ENCODE data around the gene CD226.
"Not testable (repeated sequence)": the region's sequence is repeated elsewhere in the genome, so short reads cannot be mapped to it uniquely, and the experiment has no call there.

CD226 gene

GRCh38 chr18:69899154-69899923 is 48.3 kb downstream of the CD226 start:
- not testable (repeated sequence) for DNase-seq

DNA sequence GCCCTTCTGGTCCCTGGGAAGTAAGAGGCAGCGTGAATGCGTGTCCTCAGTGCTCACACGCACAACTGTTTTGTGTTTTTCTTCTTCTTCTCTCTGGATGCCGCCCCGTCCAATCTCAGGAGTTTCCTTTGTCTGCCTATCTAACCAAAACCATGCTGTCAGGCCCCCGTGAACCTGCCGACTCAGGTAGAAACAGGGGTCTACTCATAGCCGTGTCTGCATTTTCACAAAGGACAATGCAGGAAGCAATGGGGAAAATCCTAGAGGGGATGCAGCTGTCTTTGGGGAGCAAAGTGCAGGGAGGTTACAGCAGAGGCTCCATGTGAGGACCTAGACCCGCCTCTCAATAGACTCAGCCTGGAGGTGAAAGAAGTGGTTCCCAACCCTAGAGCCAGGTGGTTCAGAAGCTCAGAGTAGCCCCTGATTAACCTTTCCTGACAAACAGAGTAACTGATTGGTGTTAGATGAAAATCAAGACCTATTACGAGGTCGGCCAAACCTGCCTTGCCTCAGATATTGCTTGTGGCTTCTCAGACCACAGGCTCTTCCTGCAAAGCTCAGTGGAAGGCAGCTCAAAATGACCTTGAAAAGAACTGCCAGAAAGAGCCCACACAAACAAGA is 49.3 kb downstream of the CD226 start:
- no peak for DNase-seq

DNA sequence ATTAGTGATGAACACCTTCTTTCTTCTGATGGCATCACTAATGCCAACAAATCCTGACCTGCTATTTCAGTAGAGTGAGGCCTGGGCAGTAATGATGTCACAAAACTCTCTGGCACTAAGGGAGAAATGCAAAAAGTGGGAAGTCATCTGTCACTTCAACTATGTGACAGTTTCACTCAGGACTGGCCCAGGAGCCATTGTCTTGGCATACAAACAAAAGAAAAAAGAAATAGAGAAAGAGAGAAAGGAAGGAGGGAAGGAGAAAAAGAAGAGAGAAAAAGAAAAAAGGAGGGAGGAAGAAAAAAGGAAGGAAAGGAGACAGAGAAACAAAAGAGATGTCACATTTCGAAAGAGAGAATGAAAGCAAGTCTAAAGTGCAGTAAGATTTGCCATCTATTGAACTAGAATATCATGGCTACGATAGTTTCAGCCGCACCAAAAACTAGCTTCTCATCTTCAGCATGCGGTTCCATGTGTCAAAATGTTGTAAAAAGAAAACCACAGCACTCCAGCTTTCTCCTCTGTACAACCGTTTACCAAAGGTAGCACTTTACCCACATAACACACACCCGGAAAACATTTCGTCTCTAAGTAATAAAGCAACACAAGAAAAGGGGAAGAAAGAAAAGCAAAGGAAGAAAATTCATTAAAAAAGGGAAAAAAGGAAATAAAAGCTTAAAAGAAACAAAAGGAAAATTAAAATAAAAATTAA is 50.1 kb downstream of the CD226 start:
- no peak for DNase-seq

DNA sequence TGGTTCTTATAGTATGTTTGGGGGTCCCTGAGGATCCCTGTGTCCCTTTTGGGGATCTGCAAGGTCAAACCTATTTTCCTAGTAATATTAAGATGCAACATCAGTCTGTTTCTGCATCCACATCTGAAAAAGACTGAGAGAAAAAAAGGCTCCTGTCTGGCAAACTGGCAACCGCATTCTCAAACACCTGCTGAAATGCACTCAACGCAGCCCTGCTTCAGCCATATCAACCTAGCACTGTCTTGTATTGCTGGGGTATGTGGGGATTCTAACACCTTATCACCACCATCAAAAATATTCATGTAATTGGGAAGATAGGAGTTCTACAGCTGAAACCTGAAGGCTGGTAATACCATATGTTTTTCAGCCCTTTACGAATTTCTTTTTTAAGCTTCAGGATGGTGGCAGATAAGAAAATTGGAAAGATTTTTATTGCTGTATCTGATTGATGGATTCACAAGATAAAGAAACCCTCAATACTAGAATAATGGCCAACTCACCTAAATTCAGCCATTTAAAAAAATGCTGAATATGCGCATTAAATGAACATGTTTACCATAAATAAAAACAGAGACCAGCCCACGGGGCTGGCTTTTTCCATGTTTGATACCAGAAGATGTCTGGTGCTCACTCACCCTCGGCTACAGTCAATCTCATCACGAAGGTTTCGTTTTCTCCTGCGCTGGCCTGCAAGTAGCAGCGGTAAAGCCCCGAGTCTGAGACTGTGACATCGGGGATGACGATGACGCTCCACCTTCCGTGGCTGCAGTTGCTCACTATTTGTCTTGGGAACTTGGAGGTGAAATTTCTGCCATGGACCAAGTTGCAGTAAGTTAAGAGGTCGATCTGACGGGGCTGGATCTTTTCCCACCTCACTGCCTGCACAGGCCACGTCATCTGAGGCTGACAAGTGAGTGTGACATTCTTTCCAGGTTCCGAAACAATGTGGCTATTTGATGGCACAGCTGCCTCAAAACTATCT is 52.3 kb downstream of the CD226 start:
- no peak for DNase-seq

GRCh38 chr18:69894467-69894866 is 53.2 kb downstream of the CD226 start:
- DNase-seq = no peak

- DNase-seq = no peak
Observed at GRCh38 chr18:69890558-69890957, 57.1 kb downstream of the CD226 start.

DNA sequence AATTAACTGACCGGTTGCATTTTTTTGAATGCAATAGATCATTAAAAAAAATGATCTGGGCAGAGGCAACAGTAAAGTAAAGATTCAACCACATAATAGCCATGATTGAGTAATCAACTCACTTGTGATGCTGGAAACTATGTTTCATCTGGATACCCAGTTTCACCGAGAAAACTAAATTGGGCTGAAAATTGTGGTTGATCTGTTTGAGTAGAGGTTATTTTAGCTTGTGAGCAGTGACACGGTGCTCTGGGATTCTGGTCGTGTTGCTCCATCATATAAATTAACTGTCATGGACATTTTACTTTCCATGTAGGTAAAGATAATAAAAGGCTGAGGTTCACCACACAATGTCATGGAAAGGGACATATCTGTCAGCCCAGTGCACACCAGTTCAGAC is 58.7 kb downstream of the CD226 start:
- no peak for DNase-seq

GRCh38 chr18:69887256-69887655 is 60.4 kb downstream of the CD226 start:
- DNase-seq = no peak

DNA sequence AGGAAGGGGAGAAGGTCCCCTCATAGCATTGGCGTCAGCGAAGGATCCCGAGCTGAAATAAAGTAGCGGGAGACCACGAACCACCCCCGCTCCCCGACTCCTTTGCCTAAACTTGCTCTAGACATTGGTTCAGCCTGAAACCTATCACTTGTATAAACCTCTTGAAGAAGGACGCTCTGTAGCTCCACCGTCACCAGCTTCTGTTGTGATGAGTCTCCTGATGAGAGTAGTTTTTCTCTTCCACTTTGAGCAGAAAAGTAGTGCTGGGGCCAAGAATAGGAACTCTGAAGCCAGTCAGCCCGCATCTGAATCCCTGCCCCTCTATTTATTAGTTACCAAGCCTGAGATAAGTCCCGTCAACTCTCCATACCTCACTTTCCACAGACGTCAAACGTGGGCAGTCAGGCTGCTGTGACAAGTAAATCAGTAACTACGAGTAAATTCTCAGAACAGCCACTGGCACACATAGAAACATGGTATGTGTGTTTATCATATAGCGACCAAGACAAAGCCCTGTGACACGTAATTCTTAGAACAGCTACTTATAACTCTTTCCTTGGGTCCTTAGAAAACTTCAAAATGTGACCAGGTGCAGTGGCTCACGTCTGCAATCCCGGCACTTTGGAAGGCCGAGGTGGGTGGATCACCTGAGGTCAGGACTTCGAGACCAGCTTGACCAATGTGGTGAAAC is 61.7 kb downstream of the CD226 start:
- no peak for DNase-seq

DNA sequence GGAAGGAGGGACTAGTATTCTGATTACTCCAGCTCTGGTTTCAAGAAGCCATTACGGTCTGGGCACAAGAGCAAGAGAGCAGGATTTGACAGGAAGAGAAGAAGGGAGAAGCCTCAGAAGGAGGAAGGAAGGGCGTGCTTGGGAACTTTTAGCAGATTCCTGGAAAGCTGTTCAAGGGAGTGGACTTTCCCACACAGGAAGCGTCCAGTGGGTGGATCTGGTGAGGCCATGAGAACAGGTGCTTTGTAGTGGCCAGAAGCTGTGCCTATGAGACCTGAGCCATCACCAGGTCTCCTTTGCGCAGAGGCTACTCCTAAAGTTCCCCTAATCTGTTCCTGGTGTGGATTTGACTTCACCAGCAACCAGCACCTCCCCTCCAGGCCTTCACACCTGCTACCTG is 62.3 kb downstream of the CD226 start:
- DNase-seq = no peak

DNA sequence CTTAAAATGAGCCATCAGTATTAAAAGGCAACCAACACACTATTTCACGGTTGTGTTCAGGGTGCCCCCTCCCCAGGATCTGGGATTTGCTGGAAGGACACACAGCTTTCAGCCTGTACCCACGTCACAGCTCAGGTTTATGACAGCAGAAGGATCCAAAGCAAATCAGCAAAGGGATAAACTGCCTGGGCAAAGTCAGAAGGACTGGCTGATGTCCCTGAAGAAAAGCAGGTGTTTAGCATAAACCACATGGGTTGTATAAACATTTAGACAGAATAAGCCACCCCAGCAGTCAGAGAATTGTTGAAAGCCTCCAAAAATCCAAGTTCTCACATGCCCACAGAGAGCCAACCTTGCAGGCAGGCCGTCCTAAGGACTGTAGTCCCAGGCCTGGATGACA is 63.9 kb downstream of the CD226 start:
- DNase-seq = no peak

DNA sequence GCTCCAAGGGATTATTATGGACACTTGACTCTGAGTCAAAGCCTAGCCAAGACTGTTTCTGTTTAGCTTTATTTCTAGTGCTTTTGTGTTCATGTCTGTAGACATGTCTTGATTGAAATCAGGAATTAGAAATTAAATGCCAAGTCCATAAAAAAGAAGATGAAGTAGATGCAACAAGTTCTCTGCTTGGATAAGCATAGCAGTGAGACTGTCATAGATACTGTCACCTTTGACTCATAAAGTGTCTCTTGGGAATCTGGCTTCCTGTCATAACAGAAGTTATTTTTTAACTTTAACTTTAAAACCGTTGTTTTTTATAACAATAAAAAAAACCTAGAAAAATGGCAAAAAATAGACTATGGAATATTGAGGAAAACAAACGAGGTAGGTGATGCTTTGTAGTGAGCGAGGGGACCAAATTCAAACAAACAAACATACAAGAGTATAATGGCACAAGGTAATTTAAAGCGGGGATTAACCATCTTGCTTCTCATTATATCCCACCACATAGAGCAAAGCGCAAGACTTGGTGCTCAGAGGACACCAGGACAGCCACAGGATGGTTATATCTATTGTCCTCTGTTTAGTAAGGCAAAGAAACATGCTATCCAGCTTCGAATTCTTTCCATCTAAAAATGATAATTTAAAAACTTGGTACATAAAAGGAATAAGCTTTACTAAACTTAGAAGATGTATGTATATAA is 64.6 kb downstream of the CD226 start:
- no peak for DNase-seq

DNA sequence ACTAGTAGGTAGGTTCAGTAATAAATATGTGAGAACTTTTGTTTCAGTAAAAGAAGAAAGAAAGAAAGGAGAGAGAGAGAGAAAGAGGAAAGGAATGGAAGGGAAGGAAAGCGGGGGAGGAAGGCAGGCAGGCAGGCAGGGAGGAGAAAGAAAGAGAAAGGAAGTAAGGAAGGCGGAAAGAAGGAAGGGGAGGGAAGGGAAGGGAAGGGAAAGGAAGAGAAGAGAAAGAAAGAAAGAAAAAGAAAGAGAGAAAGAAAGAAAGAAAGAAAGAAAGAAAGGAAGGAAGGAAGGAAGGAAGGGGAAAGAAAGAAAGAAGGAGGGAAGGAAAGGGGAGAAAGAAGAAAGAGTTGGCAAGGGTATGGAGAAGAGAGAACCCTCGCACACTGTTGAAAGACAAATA is 67.6 kb downstream of the CD226 start:
- no peak for DNase-seq

DNA sequence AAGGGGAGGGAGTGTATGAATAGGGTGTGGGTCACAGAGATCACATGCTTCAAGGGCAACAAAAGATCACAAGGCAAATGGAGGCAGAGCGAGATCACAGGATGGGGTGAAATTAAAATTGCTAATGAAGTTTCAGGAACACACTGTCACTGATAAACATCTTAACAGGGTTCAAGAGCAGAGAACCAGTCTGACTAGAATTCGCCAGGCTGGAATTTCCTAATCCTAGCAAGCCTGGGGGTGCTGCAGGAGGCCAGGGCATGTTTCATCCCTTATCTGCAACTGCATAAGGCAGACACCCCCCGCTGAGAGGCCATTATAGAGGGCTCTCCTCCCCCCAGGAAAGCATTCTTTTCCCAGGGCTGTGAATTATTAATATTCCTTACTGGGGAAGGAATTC is 68.6 kb downstream of the CD226 start:
- DNase-seq = not testable (repeated sequence)

DNA sequence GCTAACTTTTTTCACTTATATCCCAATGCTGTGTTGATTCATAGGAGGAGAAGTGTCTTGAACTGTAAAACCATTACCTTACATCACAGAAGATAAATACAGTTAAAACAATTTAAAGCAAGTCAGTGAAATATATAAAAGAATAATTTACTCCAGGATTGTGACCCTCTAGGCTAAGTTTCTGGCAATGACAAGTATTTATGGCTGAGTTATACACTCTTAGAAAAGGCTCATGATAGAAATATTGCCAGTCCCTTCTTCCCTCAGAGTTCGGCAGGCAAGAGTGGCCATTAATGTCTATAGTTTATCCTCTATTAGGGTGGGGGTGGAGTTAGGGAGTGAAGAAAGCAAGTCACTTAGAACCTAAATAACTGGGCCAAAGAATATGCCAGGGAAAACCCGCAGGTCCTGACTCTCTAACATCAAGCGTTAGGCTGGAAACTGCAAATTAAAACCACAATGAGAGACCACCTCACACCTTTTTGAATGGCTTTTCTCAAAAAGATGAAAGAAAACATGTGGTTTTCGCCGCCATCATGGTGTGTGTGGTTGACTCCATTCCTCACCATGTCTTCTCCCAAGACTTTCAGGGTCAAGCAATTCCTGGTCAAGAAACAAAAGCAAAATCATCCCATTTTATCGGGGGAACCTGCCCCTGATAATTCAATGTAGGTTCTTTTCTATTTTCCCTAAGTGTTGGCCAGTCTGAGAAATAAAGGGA is 69.3 kb downstream of the CD226 start:
- no peak for DNase-seq

- no peak for DNase-seq
Observed at GRCh38 chr18:69876490-69876889, 71.2 kb downstream of the CD226 start.

DNA sequence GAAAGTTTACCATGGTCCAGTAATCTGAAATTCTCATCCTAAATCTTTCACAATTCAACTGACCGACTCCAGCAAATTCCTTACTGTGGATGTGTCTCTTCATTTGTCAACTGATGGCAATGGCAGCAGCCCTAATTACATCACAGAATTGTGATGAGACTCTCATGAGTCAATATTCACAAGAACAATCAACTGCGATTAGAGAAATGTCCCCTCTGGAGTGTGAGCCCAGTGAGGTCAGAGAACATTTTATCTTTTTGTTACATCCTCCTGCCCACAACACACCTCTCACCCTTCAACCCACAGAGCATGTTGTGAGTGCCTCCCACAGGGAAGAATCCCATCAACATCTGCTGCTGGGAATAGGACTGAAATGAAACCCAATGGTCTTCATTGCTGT is 73.6 kb downstream of the CD226 start:
- no peak for DNase-seq

- no peak for DNase-seq
Observed at GRCh38 chr18:69872661-69873060, 75.0 kb downstream of the CD226 start.

- no peak for DNase-seq
Observed at GRCh38 chr18:69871363-69871762, 76.3 kb downstream of the CD226 start.

- DNase-seq = no peak
Observed at GRCh38 chr18:69870736-69871135, 76.9 kb downstream of the CD226 start.

DNA sequence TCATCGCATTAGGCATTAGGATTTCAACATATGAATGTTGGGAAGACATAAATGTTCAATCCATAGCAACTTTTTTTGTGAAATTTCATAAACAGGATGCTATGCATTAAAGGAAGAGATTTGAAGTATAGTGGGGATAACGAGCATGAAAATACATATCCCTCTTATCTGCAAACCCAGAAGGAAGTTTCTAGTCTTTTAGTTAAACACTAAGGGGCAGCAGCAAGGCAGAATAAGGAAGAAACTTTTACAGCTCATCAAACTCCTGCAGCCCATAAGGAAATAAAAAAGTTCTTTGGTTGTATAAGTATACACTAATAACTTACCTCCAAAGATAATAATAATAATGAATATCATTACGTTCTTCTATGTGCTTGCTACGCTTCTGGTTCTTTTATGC is 81.5 kb downstream of the CD226 start:
- no peak for DNase-seq
